GM18511 (cell line): ENCODE results near the gene MADD.
"Not testable (repeated sequence)": the region's sequence is repeated elsewhere in the genome, so short reads cannot be mapped to it uniquely, and the experiment has no call there.

Experiments used
- ATAC-seq: cut with Tn5 transposase; IDR thresholded peaks from one replicate; pipeline ENCODE4 v1.9.1; 2021; ENCODE audit warnings: mild to moderate bottlenecking, moderate library complexity; ENCODE audit not compliant: unreplicated experiment

Gene MADD

DNA sequence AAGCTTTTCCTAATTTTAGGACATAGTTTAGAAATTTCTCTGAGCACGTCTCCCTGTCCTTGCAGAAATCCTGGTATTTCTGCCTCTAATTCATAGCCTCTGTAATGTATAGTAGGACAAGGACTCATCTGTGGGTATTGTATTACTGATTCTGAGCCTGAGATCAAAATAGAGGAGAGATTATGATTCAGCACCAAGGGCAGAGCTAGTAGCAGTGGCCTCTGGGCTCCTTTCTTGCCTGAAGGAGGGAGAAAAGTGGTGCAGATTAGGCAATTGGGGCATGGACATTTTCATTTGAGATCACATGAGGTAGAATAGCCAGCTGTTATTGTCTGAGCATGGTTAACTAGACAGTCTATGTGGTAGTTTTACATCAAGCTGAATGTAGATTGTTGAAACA, 2.8 kb downstream of the MADD start:
- no peak for ATAC-seq

DNA sequence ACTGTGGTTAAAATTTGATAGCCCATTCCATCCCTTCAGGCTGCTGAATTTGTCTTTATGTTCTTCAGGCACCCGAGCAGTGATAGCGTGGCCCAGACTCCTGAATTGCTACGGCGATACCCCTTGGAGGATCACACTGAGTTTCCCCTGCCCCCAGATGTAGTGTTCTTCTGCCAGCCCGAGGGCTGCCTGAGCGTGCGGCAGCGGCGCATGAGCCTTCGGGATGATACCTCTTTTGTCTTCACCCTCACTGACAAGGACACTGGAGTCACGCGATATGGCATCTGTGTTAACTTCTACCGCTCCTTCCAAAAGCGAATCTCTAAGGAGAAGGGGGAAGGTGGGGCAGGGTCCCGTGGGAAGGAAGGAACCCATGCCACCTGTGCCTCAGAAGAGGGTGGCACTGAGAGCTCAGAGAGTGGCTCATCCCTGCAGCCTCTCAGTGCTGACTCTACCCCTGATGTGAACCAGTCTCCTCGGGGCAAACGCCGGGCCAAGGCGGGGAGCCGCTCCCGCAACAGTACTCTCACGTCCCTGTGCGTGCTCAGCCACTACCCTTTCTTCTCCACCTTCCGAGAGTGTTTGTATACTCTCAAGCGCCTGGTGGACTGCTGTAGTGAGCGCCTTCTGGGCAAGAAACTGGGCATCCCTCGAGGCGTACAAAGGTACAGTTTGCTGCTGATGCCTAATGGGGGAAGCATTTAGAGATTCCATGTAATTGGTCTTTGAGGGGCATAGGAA, 4.7 kb downstream of the MADD start:
- no peak for ATAC-seq

GRCh38 chr11:47276923-47277322, 7.0 kb downstream of the MADD start:
- ATAC-seq: no peak

- ATAC-seq: no peak
These were observed 8.1 kb downstream of the MADD start for GRCh38 chr11:47278058-47278457.

DNA sequence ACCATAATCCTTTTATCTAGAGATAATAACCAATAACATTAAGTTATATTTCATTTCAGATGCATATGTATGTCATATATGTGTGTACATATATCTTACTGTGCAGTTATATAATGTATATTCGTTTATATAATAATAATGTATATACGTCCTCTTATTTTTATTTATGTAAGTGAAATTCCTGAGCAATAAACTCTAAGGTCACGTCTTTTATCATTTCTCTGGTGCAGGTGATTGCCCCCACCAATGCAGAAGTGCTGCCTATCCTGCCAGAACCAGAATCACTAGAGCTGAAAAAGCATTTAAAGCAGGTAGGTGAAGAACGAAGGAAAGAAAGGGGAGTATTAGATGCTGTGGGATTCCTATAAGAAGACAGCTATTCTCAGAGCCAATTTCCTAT, 8.8 kb downstream of the MADD start:
- ATAC-seq: no peak

DNA sequence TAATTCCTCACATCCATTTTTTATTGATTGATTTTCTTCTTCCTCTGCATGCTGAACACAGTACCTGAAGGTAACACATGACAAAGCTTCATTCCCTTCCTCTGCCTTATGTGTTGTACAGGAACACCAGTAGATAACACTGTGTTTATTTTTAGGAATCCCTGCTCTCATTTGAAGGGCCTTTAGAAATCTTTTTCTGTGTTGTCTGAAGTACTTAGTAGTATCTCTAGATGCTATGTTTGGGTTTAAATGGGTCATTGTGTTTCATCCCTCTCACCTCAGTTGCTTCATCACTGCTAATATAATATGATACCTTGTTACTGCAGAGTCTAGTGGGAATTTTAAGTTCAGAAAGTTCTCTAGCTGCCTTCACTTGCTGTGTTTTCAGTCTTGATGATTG, 10.2 kb downstream of the MADD start:
- ATAC-seq: no peak

- no peak for ATAC-seq
These were observed 10.9 kb downstream of the MADD start for GRCh38 chr11:47280860-47281259.

GRCh38 chr11:47282462-47282861, 12.5 kb downstream of the MADD start:
- ATAC-seq: no peak

- ATAC-seq: no peak
These were observed 14.2 kb downstream of the MADD start for GRCh38 chr11:47284151-47284550.

GRCh38 chr11:47285969-47286770, 16.2 kb downstream of the MADD start:
- no peak for ATAC-seq

DNA sequence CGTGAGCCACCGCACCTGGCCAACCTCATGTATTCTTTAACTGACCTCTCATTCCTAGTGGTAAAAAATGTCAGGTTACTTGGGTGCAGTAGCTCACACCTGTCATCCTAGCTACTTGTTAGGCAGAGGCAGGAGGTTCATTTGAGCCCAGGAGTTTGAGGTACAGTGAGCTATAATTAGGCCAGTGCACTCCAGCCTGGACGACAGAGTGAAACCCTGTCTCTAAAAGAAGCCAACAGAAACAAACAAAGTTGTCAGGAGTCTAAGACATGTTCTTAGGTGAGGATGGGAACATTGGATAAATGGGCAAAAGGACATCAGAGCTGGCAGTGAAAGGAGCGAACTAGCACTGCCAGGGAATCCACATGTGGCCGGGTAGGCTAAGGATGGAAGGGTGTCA, 18.1 kb downstream of the MADD start:
- ATAC-seq: no peak

GRCh38 chr11:47289856-47290255, 19.9 kb downstream of the MADD start:
- no peak for ATAC-seq

DNA sequence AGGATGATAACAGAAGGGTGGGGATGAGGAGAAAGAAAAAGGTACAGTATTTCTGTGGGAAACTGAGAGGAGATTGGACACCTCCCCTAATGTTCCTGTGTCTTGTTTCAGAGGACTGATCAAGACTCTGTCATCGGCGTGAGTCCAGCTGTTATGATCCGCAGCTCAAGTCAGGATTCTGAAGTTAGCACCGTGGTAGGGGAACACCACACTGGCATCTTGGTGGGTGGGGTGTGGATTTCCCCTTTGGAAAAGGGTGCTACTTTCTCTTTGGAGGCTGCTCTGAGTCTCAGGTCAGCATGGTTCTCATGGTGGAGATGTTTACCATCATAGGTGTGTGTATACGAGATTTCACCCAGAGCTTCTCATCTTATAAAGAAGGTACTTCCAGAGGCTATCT, 25.5 kb downstream of the MADD start:
- no peak for ATAC-seq

DNA sequence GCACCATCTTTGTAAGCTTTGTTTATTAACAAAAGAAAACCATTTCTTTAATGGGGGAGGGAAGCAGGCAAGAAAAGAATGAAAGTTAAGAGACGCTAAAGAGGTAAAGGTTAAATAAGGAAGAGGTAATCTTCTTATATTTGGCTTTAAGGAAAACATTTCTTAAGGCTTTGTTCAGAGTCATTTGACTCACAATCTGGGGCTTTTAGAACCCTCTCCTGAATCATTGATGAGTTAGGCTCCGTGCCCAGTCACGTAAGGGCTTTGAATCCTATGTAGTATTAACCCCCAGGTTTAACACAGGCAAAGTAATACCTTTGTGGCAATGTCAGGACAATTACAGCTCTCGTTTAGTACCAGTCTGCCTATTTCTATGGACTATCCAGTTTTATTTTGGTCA, 26.1 kb downstream of the MADD start:
- no peak for ATAC-seq

GRCh38 chr11:47299078-47299477, 29.1 kb downstream of the MADD start:
- ATAC-seq: no peak

DNA sequence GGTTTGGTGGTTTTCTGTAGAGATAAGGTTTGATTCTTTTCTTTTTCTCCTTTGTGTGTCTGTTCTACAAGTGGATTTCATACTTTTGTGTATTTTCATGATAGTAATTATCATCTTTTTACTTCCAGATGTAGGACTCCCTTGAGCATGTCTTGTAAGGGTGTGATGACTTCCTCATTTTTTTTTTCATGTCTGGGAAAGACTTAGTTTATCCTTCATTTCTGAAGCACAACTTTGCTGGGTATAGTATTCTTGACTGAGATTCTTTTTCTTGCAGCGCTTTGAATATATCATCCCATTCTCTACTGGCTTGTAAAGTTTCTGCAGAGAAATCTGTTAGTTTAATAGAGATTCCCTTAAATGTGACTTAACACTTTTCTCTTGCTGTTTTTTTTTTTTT, 32.9 kb downstream of the MADD start:
- no peak for ATAC-seq

DNA sequence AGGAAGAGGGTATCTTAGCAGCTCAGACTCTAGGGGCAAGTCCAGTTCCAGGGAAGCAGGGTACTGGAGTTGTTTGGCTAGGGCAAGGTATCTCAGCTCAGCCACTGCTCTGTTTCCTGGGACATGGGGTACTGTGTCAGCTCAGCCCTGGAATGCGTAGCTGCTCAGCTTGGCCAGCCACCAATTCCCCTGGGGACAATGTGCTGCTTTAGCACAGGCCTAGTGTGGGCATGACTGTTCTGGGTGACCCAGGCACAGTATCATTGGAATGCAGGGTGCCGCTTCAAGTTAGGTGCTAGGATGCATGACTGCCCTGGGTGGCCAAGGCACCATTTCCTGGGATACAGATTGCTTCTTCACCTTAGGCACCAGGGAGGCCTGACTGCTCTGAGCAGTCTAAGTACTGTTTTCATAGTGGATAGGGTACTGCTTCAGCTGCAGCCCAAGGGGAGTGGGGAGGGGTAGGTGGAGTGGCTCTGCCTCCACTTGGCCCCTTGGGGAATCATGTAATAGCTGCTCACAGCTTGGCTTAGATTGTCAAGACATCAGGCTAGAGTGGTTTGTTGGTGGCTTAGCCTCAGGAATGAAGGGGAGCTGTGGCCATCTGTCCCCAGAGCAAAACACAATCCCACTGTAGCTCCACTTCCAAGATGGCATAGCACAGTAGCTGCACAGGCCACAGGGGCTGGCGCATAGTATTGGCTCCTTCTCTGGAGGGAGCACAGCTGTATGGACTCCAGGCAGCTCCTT, 36.0 kb downstream of the MADD start:
- no peak for ATAC-seq

GRCh38 chr11:47306484-47306844, 36.5 kb downstream of the MADD start:
- no peak for ATAC-seq

DNA sequence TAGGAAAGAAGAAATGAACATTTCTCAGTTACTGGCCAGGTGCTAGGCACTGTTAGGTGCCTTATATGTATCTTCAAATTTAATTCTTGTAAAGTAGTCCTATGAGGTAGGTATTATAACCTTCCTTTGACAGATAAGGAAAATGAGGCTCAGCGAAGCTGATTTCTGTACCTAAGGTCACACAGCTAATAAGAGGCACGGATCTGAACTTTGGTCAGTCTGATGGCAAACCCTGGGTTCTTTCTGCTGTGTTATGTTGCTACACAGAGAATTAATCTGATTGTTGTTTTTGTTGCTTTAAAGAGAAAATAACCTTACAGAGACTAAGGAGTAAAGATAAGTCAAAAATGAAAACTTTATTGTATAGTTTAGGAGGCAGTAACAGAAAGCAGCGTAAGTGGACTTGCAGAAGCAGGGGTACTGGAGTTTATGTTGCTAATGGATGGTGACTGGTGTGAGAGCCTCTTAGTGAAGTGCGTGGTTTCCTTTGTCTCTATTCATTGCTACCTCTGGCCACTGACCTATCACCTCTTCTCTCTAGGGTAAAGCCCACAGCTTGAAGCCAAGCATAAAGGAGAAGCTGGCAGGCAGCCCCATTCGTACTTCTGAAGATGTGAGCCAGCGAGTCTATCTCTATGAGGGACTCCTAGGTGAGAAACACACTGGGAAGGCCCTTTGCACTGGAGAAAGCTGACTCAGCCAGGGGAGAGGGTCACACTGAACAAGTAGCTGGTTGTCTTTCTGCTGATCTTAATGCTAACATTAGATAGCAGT, 38.3 kb downstream of the MADD start:
- no peak for ATAC-seq

- no peak for ATAC-seq
These were observed 45.1 kb downstream of the MADD start for GRCh38 chr11:47314992-47315391.

DNA sequence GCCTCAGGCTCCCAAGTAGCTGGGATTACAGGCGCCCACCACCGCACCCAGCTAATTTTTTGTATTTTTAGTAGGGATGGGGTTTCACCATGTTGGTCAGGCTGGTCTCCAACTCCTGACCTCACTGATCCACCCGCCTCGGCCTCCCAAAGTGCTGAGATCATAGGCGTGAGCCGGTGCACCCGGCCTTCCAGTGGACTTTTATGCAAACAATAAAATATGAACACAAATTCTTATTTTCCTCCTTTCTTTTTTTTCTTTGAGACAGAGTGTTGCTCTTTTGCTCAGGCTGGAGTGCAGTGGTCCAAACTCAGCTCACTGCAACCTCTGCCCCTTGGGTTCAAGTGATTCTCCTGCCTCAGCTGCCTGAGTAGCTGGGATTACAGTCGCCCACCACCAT, 46.6 kb downstream of the MADD start:
- not testable (repeated sequence) for ATAC-seq
